Testis (tissue), 2 donors: Measurements from ENCODE around the gene SYNPO.

Source experiments
- CTCF ChIP-seq, 3 experiments: fragments of 450-650 bp in 2 of 3; fragments of 200-600 bp in 1 of 3; sonication (generic) in 1 of 3; IDR thresholded peaks; one replicate each; pipeline ENCODE4 v1.5.1; 2016 to 2019; ENCODE audit warnings: antibody characterized with exemption in 3 of 3, mild to moderate bottlenecking in 2 of 3, moderate library complexity in 1 of 3
- POLR2A ChIP-seq: fragments of 450-650 bp; IDR thresholded peaks from one replicate; pipeline ENCODE4 v1.6.1; 2017; ENCODE audit warnings: antibody characterized with exemption, mild to moderate bottlenecking, moderate library complexity

- TF ChIP-seq CTCF (IDR thresholded peaks at IDR 0.05) (no peak), POLR2A (no peak)
Observed at GRCh38 chr5:150648294-150649107, 8.0 kb downstream of the SYNPO start.
